Common myeloid progenitor, CD34-positive (primary cell): Measurements from ENCODE around the gene PTPRG.
"Not testable (repeated sequence)": the region's sequence is repeated elsewhere in the genome, so short reads cannot be mapped to it uniquely, and the experiment has no call there.

ENCODE experiments used
- CTCF ChIA-PET: fragments of 350-600 bp; sonication (Branson Sonifier 250); formaldehyde crosslinking; loops from one replicate; lab custom pipeline; 2021; ENCODE audit warnings: antibody characterized with exemption; lab: Charles Lee
- POLR2A ChIA-PET: fragments of 350-600 bp; sonication (Branson Sonifier 250); formaldehyde crosslinking; loops from one replicate; lab custom pipeline; 2021; ENCODE audit warnings: antibody characterized with exemption; lab: Charles Lee
- DNase-seq, 3 donors: peaks; one replicate each; pipeline versions ENCODE4 v3.0.0 to v3.0.0-alpha.2; 2013
- H3K27ac ChIP-seq, 2 experiments: 1 replicate in 1 of 2; 2 replicates in 1 of 2; pipeline ENCODE4 v1.7.0; 2013; ENCODE audit warnings: inconsistent platforms in 2 of 2, low read length in 2 of 2, mild to moderate bottlenecking in 2 of 2, low read depth in 1 of 2, moderate library complexity in 1 of 2; ENCODE audit not compliant: severe bottlenecking in 2 of 2, insufficient read depth in 1 of 2, poor library complexity in 1 of 2
- H3K27me3 ChIP-seq, 5 experiments: replicated peaks in 2 of 5; 1 replicate in 3 of 5; 2 replicates in 2 of 5; pipeline versions ENCODE4 v1.6.1 to v1.7.0; 2013; ENCODE audit warnings: low read length in 4 of 5, mild to moderate bottlenecking in 2 of 5, moderate library complexity in 2 of 5, inconsistent platforms in 1 of 5; ENCODE audit not compliant: insufficient read depth in 5 of 5, control insufficient read depth in 4 of 5
- H3K36me3 ChIP-seq, 4 experiments: 1 replicate in 2 of 4; 2 replicates in 2 of 4; pipeline versions ENCODE4 v1.6.1 to v1.7.0; 2013; ENCODE audit warnings: low read length in 3 of 4, control low read depth in 1 of 4, mild to moderate bottlenecking in 1 of 4; ENCODE audit not compliant: control insufficient read depth in 4 of 4, insufficient read depth in 4 of 4
- H3K4me1 ChIP-seq, 4 experiments: 1 replicate in 3 of 4; 2 replicates in 1 of 4; pipeline versions ENCODE4 v1.6.1 to v1.7.1; 2013; ENCODE audit warnings: low read length in 3 of 4, mild to moderate bottlenecking in 3 of 4, control low read depth in 1 of 4, inconsistent platforms in 1 of 4, moderate library complexity in 1 of 4; ENCODE audit not compliant: control insufficient read depth in 4 of 4, insufficient read depth in 4 of 4; ENCODE audit errors: control extremely low read depth in 1 of 4
- H3K4me3 ChIP-seq, 7 experiments: 1 replicate in 4 of 7; 2 replicates in 3 of 7; pipeline versions ENCODE4 v1.5.1 to v1.7.0; 2013; ENCODE audit warnings: mild to moderate bottlenecking in 7 of 7, low read length in 6 of 7, moderate library complexity in 6 of 7, inconsistent platforms in 2 of 7, low read depth in 2 of 7, control low read depth in 1 of 7; ENCODE audit not compliant: insufficient read depth in 4 of 7, control insufficient read depth in 1 of 7; ENCODE audit errors: extremely low read depth in 1 of 7
- H3K9me3 ChIP-seq, 5 experiments: 1 replicate in 4 of 5; 2 replicates in 1 of 5; pipeline versions ENCODE4 v1.6.1 to v1.7.1; 2013; ENCODE audit warnings: low read length in 4 of 5, mild to moderate bottlenecking in 2 of 5, inconsistent platforms in 1 of 5, low read depth in 1 of 5, moderate library complexity in 1 of 5; ENCODE audit not compliant: control insufficient read depth in 4 of 5, insufficient read depth in 2 of 5; ENCODE audit errors: control extremely low read depth in 1 of 5
- WGBS: methylation state at CpG from one replicate; pipeline ENCODE4 v1.1.5; 2013; ENCODE audit not compliant: insufficient coverage; 5-methylcytosine and 5-hydroxymethylcytosine counted together

The PTPRG gene

DNA sequence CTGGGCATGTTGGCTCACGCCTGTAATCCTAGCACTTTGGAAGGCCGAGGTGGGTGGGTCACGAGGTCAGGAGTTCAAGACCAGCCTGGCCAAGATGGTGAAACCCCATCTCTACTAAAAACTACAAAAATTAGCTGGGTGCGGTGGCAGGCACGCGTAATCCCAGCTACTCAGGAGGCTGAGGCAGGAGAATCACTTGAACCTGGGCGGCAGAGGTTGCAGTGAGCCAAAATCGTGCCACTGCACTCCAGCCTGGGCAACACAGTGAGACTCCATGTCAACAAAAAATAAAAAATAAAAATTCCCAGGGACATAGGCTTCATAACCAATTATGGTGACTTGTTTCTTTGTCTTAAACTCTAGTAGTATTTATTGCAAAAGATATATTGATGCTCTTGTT is 155.3 kb downstream of the PTPRG start:
- DNase-seq, H3K9me3 ChIP-seq, H3K4me3 ChIP-seq, H3K4me1 ChIP-seq, POLR2A ChIA-PET, CTCF ChIA-PET, H3K36me3 ChIP-seq, H3K27ac ChIP-seq, H3K27me3 ChIP-seq: not testable (repeated sequence)
- 99% methylated on average over 8 of the region's 8 CpGs for WGBS

DNA sequence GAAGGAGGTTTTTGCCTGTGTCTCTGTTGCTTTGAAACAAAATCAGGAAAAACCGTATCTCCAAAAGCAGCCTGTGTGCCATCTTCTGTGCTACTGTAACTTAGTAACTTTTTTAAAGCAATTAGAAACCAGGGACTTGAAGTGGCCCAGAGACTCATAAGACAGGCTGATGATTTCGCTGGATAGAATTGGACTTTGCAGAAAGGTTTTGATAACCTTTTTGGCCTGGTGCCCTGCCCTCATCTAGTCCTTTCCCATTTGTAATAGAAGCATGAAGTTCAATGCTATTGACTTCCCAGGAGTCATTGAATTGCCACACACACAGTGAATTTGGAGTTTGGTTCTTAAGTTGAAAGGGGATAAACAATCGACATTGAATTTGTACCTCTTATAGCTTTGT is 157.2 kb downstream of the PTPRG start:
- H3K4me1 ChIP-seq = no peaks in the 10 kb centered on the region

DNA sequence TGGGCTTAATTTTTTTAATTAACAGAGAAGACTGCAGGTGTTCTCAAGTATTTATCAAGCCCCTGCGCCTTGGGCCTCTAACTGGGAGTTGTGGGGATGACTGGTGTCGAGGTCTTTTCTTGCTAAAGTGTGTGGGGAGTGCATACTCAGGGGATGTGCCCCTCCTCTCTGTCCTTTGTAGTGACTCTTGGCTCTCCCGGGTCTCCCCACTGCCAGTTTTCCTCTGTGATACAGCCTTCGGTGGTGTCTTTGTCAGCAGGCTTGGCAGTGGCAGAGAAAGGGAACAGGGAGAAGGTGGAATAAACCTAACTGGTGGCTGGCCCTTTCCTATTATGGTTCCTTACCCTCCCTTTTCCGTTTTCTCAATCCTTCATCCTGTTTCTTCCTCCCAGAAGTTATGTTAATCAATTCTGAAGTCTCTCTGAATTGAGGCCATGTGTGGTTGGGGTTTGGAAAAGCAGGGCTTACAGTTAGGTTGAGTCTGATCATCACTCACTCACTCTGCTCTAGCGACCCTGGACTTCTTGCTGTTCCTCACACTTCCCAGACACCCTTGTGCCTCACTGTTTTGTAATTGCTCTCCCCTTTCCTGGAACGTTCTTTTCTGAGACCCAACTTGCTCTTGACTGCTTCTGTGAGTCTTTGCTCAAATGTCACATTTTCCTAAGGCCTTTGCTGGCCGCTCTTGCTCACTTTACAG is 158.1 kb downstream of the PTPRG start:
- H3K4me3 ChIP-seq = no peak overlapping the region
- CTCF ChIA-PET = no interaction called here

More for the DNA sequence above, 157.2 kb downstream of the PTPRG start:
- Histone ChIP-seq H3K4me3 (no peak overlapping the region), H3K27ac (no peak overlapping the region), H3K9me3 (no peaks in the 10 kb centered on the region), H3K36me3 (no peaks in the 10 kb centered on the region), H3K27me3 (no peaks in the 10 kb centered on the region)
- ChIA-PET POLR2A (no interaction called here), CTCF (no interaction called here)
- WGBS = 85% methylated on average over 3 of the region's 3 CpGs
- DNase-seq = no peak

DNA sequence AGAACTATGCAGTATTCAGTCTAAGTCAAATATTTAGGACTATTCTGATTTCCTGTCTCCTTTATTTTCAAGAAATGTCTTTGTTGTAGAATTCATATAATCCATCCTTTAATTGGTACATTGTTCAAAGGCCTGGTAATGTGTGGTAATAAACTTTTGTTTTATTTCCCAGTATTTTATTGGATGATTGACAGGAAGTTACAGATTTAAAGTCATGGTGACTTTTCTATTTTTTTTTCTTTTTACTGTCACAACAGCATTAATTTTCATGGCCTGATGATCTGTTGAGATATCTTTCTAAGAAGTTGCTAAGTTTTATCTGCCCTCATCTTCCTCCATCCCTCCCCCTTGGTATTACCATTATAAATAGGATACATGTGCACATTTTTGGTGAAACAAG is 161.7 kb downstream of the PTPRG start:
- Histone ChIP-seq H3K4me1 (no peaks in the 10 kb centered on the region), H3K4me3 (no peak overlapping the region), H3K27ac (no peak overlapping the region), H3K9me3 (peaks cover 0 to 1% (median 0%) of the 10 kb centered on the region in 5 experiments), H3K36me3 (no peaks in the 10 kb centered on the region), H3K27me3 (no peaks in the 10 kb centered on the region)
- ChIA-PET CTCF (no interaction called here), POLR2A (no interaction called here)
- no peak for DNase-seq

More for the DNA sequence above, 158.1 kb downstream of the PTPRG start:
- WGBS = 58% methylated on average over 5 of the region's 8 CpGs
- no peak for DNase-seq
- H3K9me3 ChIP-seq = no peaks in the 10 kb centered on the region
- no peak overlapping the region for H3K27ac ChIP-seq
- no peaks in the 10 kb centered on the region for H3K4me1 ChIP-seq
- H3K36me3 ChIP-seq = no peaks in the 10 kb centered on the region
- H3K27me3 ChIP-seq = no peaks in the 10 kb centered on the region
- POLR2A ChIA-PET = no interaction called here

DNA sequence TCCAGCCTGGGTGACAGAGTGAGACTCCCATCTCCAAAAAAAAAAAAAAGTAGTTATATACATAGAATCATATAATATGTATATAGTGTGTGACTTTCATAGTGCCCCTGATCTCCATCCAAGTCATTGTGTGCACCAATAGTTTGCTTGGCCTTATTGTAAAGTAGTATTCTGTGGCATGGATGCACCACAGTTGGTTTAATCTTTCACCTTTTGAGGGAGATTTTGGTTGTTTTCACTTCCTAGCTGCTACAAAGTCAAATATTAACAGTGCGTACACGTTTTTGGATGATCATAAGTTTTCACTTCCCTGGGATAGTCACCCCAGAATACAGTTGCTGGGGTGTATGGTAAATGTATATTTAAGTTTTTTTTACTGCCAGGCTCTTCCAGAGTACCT is 162.8 kb downstream of the PTPRG start:
- Histone ChIP-seq H3K9me3 (peaks cover 0 to 1% (median 0%) of the 10 kb centered on the region in 5 experiments), H3K36me3 (no peaks in the 10 kb centered on the region), H3K27ac (no peak overlapping the region), H3K4me1 (no peaks in the 10 kb centered on the region), H3K27me3 (no peaks in the 10 kb centered on the region), H3K4me3 (no peak overlapping the region)
- ChIA-PET POLR2A (no interaction called here), CTCF (no interaction called here)
- no peak for DNase-seq
- no CpG with 5 or more reads among the region's 2 CpGs for WGBS

DNA sequence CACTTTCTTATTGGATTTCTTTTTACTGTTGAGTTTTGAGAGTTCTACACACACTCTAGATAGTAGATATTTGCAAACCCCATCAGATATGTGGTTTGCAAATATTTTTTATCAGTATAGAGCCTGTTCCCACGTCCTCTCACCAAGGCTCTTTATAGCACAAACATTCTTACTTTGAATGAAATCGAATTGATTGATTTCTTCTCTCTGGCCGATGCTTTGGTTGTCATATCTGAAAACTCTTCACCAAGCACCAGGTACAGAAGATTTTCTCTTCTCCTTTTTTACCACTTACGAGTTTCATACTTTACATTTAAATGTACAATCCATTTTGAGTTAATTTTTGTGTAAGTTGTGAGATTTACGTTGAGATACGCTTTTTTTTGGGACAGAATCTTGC is 163.4 kb downstream of the PTPRG start:
- H3K9me3 ChIP-seq = peaks cover 0 to 3% (median 0%) of the 10 kb centered on the region in 5 experiments
- no peaks in the 10 kb centered on the region for H3K4me1 ChIP-seq
- H3K27me3 ChIP-seq = no peaks in the 10 kb centered on the region
- no peak overlapping the region for H3K27ac ChIP-seq
- POLR2A ChIA-PET = no interaction called here
- CTCF ChIA-PET = no interaction called here
- 89% methylated on average over 5 of the region's 6 CpGs for WGBS
- DNase-seq = no peak
- H3K4me3 ChIP-seq = no peak overlapping the region
- H3K36me3 ChIP-seq = no peaks in the 10 kb centered on the region

DNA sequence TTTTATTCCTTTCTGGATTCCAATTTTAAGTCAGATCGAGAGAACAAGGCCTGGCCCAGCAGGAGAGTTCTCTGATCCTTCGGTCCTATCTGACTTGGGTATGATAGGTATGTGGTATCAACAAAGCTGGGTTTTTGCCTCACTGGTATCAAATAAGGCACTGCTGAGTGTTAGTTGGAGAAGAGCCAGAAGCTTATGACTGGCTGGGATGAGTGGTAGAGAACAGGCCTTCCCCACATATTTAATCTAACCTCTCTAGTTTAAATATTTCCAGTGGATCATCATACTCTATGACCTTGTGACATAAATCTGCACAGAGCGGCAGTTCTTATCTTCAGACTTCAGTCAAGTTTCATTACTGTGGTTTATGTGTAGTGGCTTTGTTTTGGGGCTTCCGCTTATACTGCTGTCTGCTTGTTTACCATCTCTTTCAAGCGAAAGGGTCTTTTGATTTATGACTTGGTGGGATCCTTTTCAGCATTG is 164.5 kb downstream of the PTPRG start:
- Histone ChIP-seq H3K4me1 (no peaks in the 10 kb centered on the region), H3K27ac (no peak overlapping the region), H3K4me3 (no peak overlapping the region), H3K36me3 (no peaks in the 10 kb centered on the region), H3K9me3 (peaks cover 0 to 3% (median 0%) of the 10 kb centered on the region in 5 experiments), H3K27me3 (peaks cover 0 to 2% (median 0%) of the 10 kb centered on the region in 5 experiments)
- ChIA-PET POLR2A (no interaction called here), CTCF (no interaction called here)
- 75% methylated on average over 3 of the region's 5 CpGs for WGBS
- no peak for DNase-seq
